H9 (cell line): ENCODE results near the gene PDE4B. TPM values are rescaled to one million over a fixed set of nuclear protein-coding genes. Genes with fewer than 3 reads are reported as not detected.

Experiments
- DNase-seq: peaks from one replicate; pipeline ENCODE4 v3.0.0-alpha.2; 2017
- H2AFZ ChIP-seq: one replicate; pipeline ENCODE4 v1.6.1; 2013; ENCODE audit warnings: mild to moderate bottlenecking, low read length, control low read depth, moderate library complexity
- H2AK5ac ChIP-seq: 2 replicates; pipeline ENCODE4 v1.6.1; 2013; ENCODE audit warnings: low read length, control low read depth, mixed read lengths; ENCODE audit not compliant: insufficient read length
- H2BK120ac ChIP-seq: one replicate; pipeline ENCODE4 v1.6.1; 2013; ENCODE audit warnings: low read depth, mild to moderate bottlenecking, low read length, control low read depth, inconsistent platforms; ENCODE audit not compliant: poor library complexity, severe bottlenecking
- H2BK12ac ChIP-seq: 2 replicates; pipeline ENCODE4 v1.6.1; 2013; ENCODE audit warnings: low read length, control low read depth, mixed read lengths, low read depth; ENCODE audit not compliant: insufficient read length
- H2BK15ac ChIP-seq: 2 replicates; pipeline ENCODE4 v1.6.1; 2013; ENCODE audit warnings: low read depth, low read length, control low read depth
- H2BK20ac ChIP-seq: one replicate; pipeline ENCODE4 v1.6.1; 2013; ENCODE audit warnings: low read depth, mild to moderate bottlenecking, low read length, control low read depth, inconsistent platforms; ENCODE audit not compliant: poor library complexity, severe bottlenecking
- H2BK5ac ChIP-seq: 2 replicates; pipeline ENCODE4 v1.6.1; 2013; ENCODE audit warnings: low read length, control low read depth, mixed read lengths; ENCODE audit not compliant: insufficient read length
- H3K14ac ChIP-seq: 2 replicates; pipeline ENCODE4 v1.6.1; 2013; ENCODE audit warnings: low read length, control low read depth; ENCODE audit not compliant: insufficient read depth
- H3K18ac ChIP-seq: 2 replicates; pipeline ENCODE4 v1.6.1; 2013; ENCODE audit warnings: low read depth, mild to moderate bottlenecking, mixed read lengths, low read length, control low read depth; ENCODE audit not compliant: insufficient read length
- H3K23ac ChIP-seq: 2 replicates; pipeline ENCODE4 v1.6.1; 2013; ENCODE audit warnings: low read length, control low read depth, mixed read lengths, low read depth; ENCODE audit not compliant: insufficient read length
- H3K23me2 ChIP-seq: 2 replicates; pipeline ENCODE4 v1.6.1; 2013; ENCODE audit warnings: low read depth, mild to moderate bottlenecking, mixed read lengths, low read length, control low read depth; ENCODE audit not compliant: insufficient read length, poor library complexity, severe bottlenecking
- H3K27ac ChIP-seq: 2 replicates; pipeline ENCODE4 v1.5.1; 2013; ENCODE audit warnings: low read length, control low read depth, mixed read lengths, low read depth; ENCODE audit not compliant: insufficient read length
- H3K27me3 ChIP-seq: 2 replicates; pipeline ENCODE4 v1.6.1; 2013; ENCODE audit warnings: low read length, control low read depth, inconsistent platforms; ENCODE audit not compliant: insufficient read depth
- H3K4ac ChIP-seq: 2 replicates; pipeline ENCODE4 v1.6.1; 2013; ENCODE audit warnings: low read depth, mild to moderate bottlenecking, control low read depth, inconsistent platforms, low read length, moderate library complexity
- H3K4me1 ChIP-seq: 2 replicates; pipeline ENCODE4 v1.6.1; 2013; ENCODE audit warnings: low read length, control low read depth, inconsistent platforms; ENCODE audit not compliant: insufficient read depth
- H3K4me2 ChIP-seq: 2 replicates; pipeline ENCODE4 v1.6.1; 2013; ENCODE audit warnings: low read length, control low read depth, mixed read lengths; ENCODE audit not compliant: insufficient read length, insufficient read depth
- H3K56ac ChIP-seq: 2 replicates; pipeline ENCODE4 v1.6.1; 2013; ENCODE audit warnings: low read depth, mild to moderate bottlenecking, mixed read lengths, low read length, control low read depth; ENCODE audit not compliant: insufficient read length
- H3K79me1 ChIP-seq: 2 replicates; pipeline ENCODE4 v1.6.1; 2013; ENCODE audit warnings: low read depth, mild to moderate bottlenecking, moderate library complexity, low read length, control low read depth, inconsistent platforms; ENCODE audit not compliant: insufficient read depth, poor library complexity, severe bottlenecking
- H3K79me2 ChIP-seq: 2 replicates; pipeline ENCODE4 v1.6.1; 2013; ENCODE audit warnings: low read length, control low read depth, inconsistent platforms; ENCODE audit not compliant: insufficient read depth
- H3K9ac ChIP-seq: 2 replicates; pipeline ENCODE4 v1.6.1; 2013; ENCODE audit warnings: low read length, control low read depth, mixed read lengths; ENCODE audit not compliant: insufficient read length; ENCODE audit errors: extremely low read depth
- H3K9me3 ChIP-seq: one replicate; pipeline ENCODE4 v1.6.1; 2013; ENCODE audit warnings: low read depth, low read length, inconsistent platforms; ENCODE audit not compliant: control insufficient read depth
- H3T11ph ChIP-seq: one replicate; pipeline ENCODE4 v1.6.1; 2013; ENCODE audit warnings: mild to moderate bottlenecking, low read length, control low read depth, inconsistent platforms
- H4K20me1 ChIP-seq: one replicate; pipeline ENCODE4 v1.6.1; 2013; ENCODE audit not compliant: control insufficient read depth, insufficient read length, insufficient read depth
- H4K5ac ChIP-seq: 2 replicates; pipeline ENCODE4 v1.6.1; 2013; ENCODE audit warnings: low read depth, mild to moderate bottlenecking, mixed read lengths, low read length, control low read depth; ENCODE audit not compliant: insufficient read length
- H4K8ac ChIP-seq: replicated peaks from 2 replicates; pipeline ENCODE4 v1.6.1; 2013; ENCODE audit warnings: low read length, control low read depth, mixed read lengths, low read depth; ENCODE audit not compliant: insufficient read length
- H4K91ac ChIP-seq: 2 replicates; pipeline ENCODE4 v1.6.1; 2013; ENCODE audit warnings: low read depth, mild to moderate bottlenecking, moderate library complexity, mixed read lengths, low read length, control low read depth; ENCODE audit not compliant: insufficient read length
- H3K27ac Mint-ChIP-seq, 3 experiments: 2 replicates in 2 of 3; 3 replicates in 1 of 3; pipeline ENCODE4 v1.8.0; 2020 to 2021; ENCODE audit warnings: mixed read lengths in 3 of 3, mild to moderate bottlenecking in 1 of 3, moderate library complexity in 1 of 3
- H3K27me3 Mint-ChIP-seq: 2 replicates; pipeline ENCODE4 v1.8.0; 2021; ENCODE audit warnings: low read depth, mild to moderate bottlenecking, moderate library complexity, mixed read lengths
- H3K36me3 Mint-ChIP-seq, 3 experiments: 2 replicates in 2 of 3; 3 replicates in 1 of 3; pipeline ENCODE4 v1.8.0; 2020 to 2021; ENCODE audit warnings: low read depth in 3 of 3, mixed read lengths in 3 of 3; ENCODE audit not compliant: insufficient read depth in 1 of 3
- H3K4me1 Mint-ChIP-seq, 2 experiments: 2 replicates each; pipeline ENCODE4 v1.8.0; 2020; ENCODE audit warnings: mixed read lengths in 2 of 2
- H3K4me3 Mint-ChIP-seq, 2 experiments: 2 replicates in 1 of 2; 3 replicates in 1 of 2; pipeline ENCODE4 v1.8.0; 2020 to 2021; ENCODE audit warnings: mild to moderate bottlenecking in 2 of 2, mixed read lengths in 2 of 2, moderate library complexity in 1 of 2
- H3K9me3 Mint-ChIP-seq, 2 experiments: 2 replicates in 1 of 2; 3 replicates in 1 of 2; pipeline ENCODE4 v1.8.0; 2020; ENCODE audit warnings: mild to moderate bottlenecking in 2 of 2, mixed read lengths in 2 of 2, moderate library complexity in 1 of 2
- WGBS: extraction: QIAGEN DNeasy Blood & Tissue Kit; methylation state at CpG from one replicate; pipeline ENCODE4 v1.1.7; 2013; ENCODE audit warnings: missing lambda C conversion rate, low lambda C conversion rate, mixed read lengths; ENCODE audit not compliant: insufficient read length; ENCODE audit errors: extremely low coverage; 5-methylcytosine and 5-hydroxymethylcytosine counted together
- total RNA-seq: library from RNA; stranded (reverse); gene quantifications from 2 replicates; pipeline ENCODE4 v1.2.1, GENCODE V29; 2021
- TF ChIP-seq, protein P1 (sequence below): fragments of 200-600 bp; sonication (generic); conservative IDR thresholded peaks from 3 replicates; pipeline ENCODE4 v1.8.0; 2021; ENCODE audit warnings: antibody characterized with exemption, mild to moderate bottlenecking

PDE4B gene
- total RNA-seq, 1 experiment from 2014 or later = 19.8 TPM

DNA sequence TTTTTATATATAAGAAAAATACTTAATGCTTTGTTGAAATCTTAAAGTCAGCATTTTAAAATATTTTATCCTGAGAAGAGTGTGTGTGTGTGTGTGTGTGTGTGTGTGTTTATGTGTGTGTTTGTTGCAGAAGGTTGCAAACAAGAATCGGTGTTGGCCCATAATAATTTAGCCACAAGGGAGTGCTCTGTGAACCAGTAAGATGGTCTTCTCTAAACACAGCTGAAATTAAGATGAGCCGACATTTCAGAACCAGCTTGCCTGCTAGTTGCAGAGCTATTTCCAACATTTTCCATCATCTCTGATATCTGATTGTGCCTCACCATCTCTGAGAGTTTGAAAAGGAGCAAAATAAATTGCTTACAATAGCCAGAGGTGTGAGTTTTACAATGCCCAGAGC is 582.4 kb downstream of the PDE4B start:
- Mint-ChIP-seq H3K4me1 (peaks cover 2 to 6% of the 10 kb centered on the region in 2 experiments; a peak in 3 of 4 replicates), H3K9me3 (no peaks in the 10 kb centered on the region), H3K36me3 (peaks cover 3 to 31% (median 7%) of the 10 kb centered on the region in 3 experiments; a peak in 5 of 7 replicates), H3K27ac (no peak overlapping the region), H3K27me3 (no peaks in the 10 kb centered on the region), H3K4me3 (no peak overlapping the region)
- no peak overlapping the region for H4K5ac ChIP-seq
- no peak overlapping the region for H2AFZ ChIP-seq
- H3K79me2 ChIP-seq = no peaks in the 10 kb centered on the region
- no peak overlapping the region for H3K9ac ChIP-seq
- H3K9me3 ChIP-seq = no peaks in the 10 kb centered on the region
- H2AK5ac ChIP-seq = no peak overlapping the region
- no peak overlapping the region for H4K8ac ChIP-seq
- H4K20me1 ChIP-seq = no peaks in the 10 kb centered on the region
- H2BK5ac ChIP-seq = no peak overlapping the region
- H2BK120ac ChIP-seq = no peak overlapping the region
- H2BK12ac ChIP-seq = no peak overlapping the region
- no peak overlapping the region for H2BK20ac ChIP-seq
- H3K27ac ChIP-seq = no peak overlapping the region
- TF ChIP-seq, protein P1, sequence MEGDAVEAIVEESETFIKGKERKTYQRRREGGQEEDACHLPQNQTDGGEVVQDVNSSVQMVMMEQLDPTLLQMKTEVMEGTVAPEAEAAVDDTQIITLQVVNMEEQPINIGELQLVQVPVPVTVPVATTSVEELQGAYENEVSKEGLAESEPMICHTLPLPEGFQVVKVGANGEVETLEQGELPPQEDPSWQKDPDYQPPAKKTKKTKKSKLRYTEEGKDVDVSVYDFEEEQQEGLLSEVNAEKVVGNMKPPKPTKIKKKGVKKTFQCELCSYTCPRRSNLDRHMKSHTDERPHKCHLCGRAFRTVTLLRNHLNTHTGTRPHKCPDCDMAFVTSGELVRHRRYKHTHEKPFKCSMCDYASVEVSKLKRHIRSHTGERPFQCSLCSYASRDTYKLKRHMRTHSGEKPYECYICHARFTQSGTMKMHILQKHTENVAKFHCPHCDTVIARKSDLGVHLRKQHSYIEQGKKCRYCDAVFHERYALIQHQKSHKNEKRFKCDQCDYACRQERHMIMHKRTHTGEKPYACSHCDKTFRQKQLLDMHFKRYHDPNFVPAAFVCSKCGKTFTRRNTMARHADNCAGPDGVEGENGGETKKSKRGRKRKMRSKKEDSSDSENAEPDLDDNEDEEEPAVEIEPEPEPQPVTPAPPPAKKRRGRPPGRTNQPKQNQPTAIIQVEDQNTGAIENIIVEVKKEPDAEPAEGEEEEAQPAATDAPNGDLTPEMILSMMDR = no peak
- DNase-seq = no peak
- H3K4me2 ChIP-seq = no peak overlapping the region
- H4K91ac ChIP-seq = no peak overlapping the region
- no peak overlapping the region for H3K14ac ChIP-seq
- H3K56ac ChIP-seq = no peak overlapping the region
- no peak overlapping the region for H2BK15ac ChIP-seq
- no peak overlapping the region for H3K23ac ChIP-seq
- no peaks in the 10 kb centered on the region for H3K79me1 ChIP-seq
- H3K4me1 ChIP-seq = no peaks in the 10 kb centered on the region
- H3K4ac ChIP-seq = no peak overlapping the region
- no peak overlapping the region for H3T11ph ChIP-seq
- H3K23me2 ChIP-seq = no peaks in the 10 kb centered on the region
- no CpG with 5 or more reads among the region's 2 CpGs for WGBS
- no peaks in the 10 kb centered on the region for H3K27me3 ChIP-seq
- H3K18ac ChIP-seq = no peak overlapping the region
